ENCODE measurements around the gene RNH1.
"Not testable (repeated sequence)": the region's sequence is repeated elsewhere in the genome, so short reads cannot be mapped to it uniquely, and the experiment has no call there.

Gene RNH1

GRCh38 chr11:516918-517685 lies 10.1 kb upstream of the RNH1 start:
- DNase-seq, result not testable (repeated sequence)

GRCh38 chr11:516400-516799 lies 9.4 kb upstream of the RNH1 start:
- no peak for DNase-seq

GRCh38 chr11:515131-515530 lies 8.1 kb upstream of the RNH1 start:
- no peak for DNase-seq

GRCh38 chr11:514606-515005 lies 7.6 kb upstream of the RNH1 start:
- no peak for DNase-seq

GRCh38 chr11:512761-513595 lies 5.9 kb upstream of the RNH1 start:
- no peak for DNase-seq

- DNase-seq, result no peak
These were observed 1.9 kb upstream of the RNH1 start for GRCh38 chr11:508956-509355.

- no peak for DNase-seq
These were observed 879 bp upstream of the RNH1 start for GRCh38 chr11:507727-508515.

- DNase-seq, result peak; percentile 97
These were observed 626 bp downstream of the RNH1 start for GRCh38 chr11:506238-506994.

GRCh38 chr11:504994-505344 lies 2.1 kb downstream of the RNH1 start:
- DNase-seq, result no peak

GRCh38 chr11:504053-504993 lies 2.7 kb downstream of the RNH1 start:
- DNase-seq, result no peak

GRCh38 chr11:503179-503981 lies 3.7 kb downstream of the RNH1 start:
- DNase-seq, result peak; percentile 29

GRCh38 chr11:502288-503178 lies 4.5 kb downstream of the RNH1 start:
- no peak for DNase-seq

GRCh38 chr11:501683-502287 lies 5.3 kb downstream of the RNH1 start:
- no peak for DNase-seq

GRCh38 chr11:501001-501682 lies 5.9 kb downstream of the RNH1 start:
- DNase-seq, result no peak

GRCh38 chr11:499201-500076 lies 7.6 kb downstream of the RNH1 start:
- DNase-seq, result no peak

- DNase-seq, result no peak
These were observed 8.5 kb downstream of the RNH1 start for GRCh38 chr11:498297-499181.
